Measurements from ENCODE around the gene LTF. TPM values are rescaled to one million over a fixed set of nuclear protein-coding genes. Genes with fewer than 3 reads are reported as not detected.

The LTF gene
- total RNA-seq, 1 donor: 0.72 TPM

- peaks cover 10% of the 10 kb centered on the region for H3K4me1 ChIP-seq (ENCODE audit: insufficient read depth, low read length)
- H3K4me2 ChIP-seq (ENCODE audit: insufficient read depth, low read length): no peak overlapping the region
- no peak overlapping the region for H3K27ac ChIP-seq (ENCODE audit: low read depth, low read length)
- H3K4me3 ChIP-seq (ENCODE audit: insufficient read depth, low read length): no peak overlapping the region
- H3K36me3 ChIP-seq (ENCODE audit: insufficient read depth, low read length): no peaks in the 10 kb centered on the region
- peaks cover 7% of the 10 kb centered on the region for H3K27me3 ChIP-seq (ENCODE audit: insufficient read depth, low read length)
- no peaks in the 10 kb centered on the region for H4K20me1 ChIP-seq (ENCODE audit: insufficient read depth, low read length)
- TF ChIP-seq, protein P1, sequence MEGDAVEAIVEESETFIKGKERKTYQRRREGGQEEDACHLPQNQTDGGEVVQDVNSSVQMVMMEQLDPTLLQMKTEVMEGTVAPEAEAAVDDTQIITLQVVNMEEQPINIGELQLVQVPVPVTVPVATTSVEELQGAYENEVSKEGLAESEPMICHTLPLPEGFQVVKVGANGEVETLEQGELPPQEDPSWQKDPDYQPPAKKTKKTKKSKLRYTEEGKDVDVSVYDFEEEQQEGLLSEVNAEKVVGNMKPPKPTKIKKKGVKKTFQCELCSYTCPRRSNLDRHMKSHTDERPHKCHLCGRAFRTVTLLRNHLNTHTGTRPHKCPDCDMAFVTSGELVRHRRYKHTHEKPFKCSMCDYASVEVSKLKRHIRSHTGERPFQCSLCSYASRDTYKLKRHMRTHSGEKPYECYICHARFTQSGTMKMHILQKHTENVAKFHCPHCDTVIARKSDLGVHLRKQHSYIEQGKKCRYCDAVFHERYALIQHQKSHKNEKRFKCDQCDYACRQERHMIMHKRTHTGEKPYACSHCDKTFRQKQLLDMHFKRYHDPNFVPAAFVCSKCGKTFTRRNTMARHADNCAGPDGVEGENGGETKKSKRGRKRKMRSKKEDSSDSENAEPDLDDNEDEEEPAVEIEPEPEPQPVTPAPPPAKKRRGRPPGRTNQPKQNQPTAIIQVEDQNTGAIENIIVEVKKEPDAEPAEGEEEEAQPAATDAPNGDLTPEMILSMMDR (IDR thresholded peaks at IDR 0.05; ENCODE audit: extremely low read depth, low read depth, low read length): no peak
- H3K9me3 ChIP-seq (ENCODE audit: low read depth, low read length): no peaks in the 10 kb centered on the region
- DNase-seq (ENCODE audit: insufficient read length, low spot score, missing footprints): no peak
- H2AFZ ChIP-seq (ENCODE audit: low read length): no peak overlapping the region
- no peaks in the 10 kb centered on the region for H3K79me2 ChIP-seq (ENCODE audit: insufficient read depth, low read length)
Measured at GRCh38 chr3:46413951-46414350, 50.8 kb downstream of the LTF start.

- no peak overlapping the region for H2AFZ ChIP-seq (ENCODE audit: low read length)
- DNase-seq (ENCODE audit: insufficient read length, low spot score, missing footprints): no peak
- no peaks in the 10 kb centered on the region for H4K20me1 ChIP-seq (ENCODE audit: insufficient read depth, low read length)
- TF ChIP-seq, protein P1 (IDR thresholded peaks at IDR 0.05; ENCODE audit: extremely low read depth, low read depth, low read length): no peak
- no peaks in the 10 kb centered on the region for H3K79me2 ChIP-seq (ENCODE audit: insufficient read depth, low read length)
- no peaks in the 10 kb centered on the region for H3K9me3 ChIP-seq (ENCODE audit: low read depth, low read length)
- no peak overlapping the region for H3K4me2 ChIP-seq (ENCODE audit: insufficient read depth, low read length)
- peaks cover 19% of the 10 kb centered on the region for H3K4me1 ChIP-seq (ENCODE audit: insufficient read depth, low read length)
- H3K27me3 ChIP-seq (ENCODE audit: insufficient read depth, low read length): peaks cover 7% of the 10 kb centered on the region
- H3K27ac ChIP-seq (ENCODE audit: low read depth, low read length): no peak overlapping the region
- H3K4me3 ChIP-seq (ENCODE audit: insufficient read depth, low read length): no peak overlapping the region
- H3K36me3 ChIP-seq (ENCODE audit: insufficient read depth, low read length): no peaks in the 10 kb centered on the region
Measured at GRCh38 chr3:46412786-46413298, 51.9 kb downstream of the LTF start.

- Histone ChIP-seq H3K4me3 (ENCODE audit: insufficient read depth, low read length) (no peak overlapping the region), H3K27me3 (ENCODE audit: insufficient read depth, low read length) (peaks cover 7% of the 10 kb centered on the region), H4K20me1 (ENCODE audit: insufficient read depth, low read length) (no peaks in the 10 kb centered on the region), H2AFZ (ENCODE audit: low read length) (no peak overlapping the region), H3K79me2 (ENCODE audit: insufficient read depth, low read length) (no peaks in the 10 kb centered on the region), H3K36me3 (ENCODE audit: insufficient read depth, low read length) (no peaks in the 10 kb centered on the region), H3K4me1 (ENCODE audit: insufficient read depth, low read length) (peaks cover 35% of the 10 kb centered on the region), H3K27ac (ENCODE audit: low read depth, low read length) (no peak overlapping the region), H3K9me3 (ENCODE audit: low read depth, low read length) (no peaks in the 10 kb centered on the region), H3K4me2 (ENCODE audit: insufficient read depth, low read length) (no peak overlapping the region)
- DNase-seq (ENCODE audit: insufficient read length, low spot score, missing footprints): no peak
- TF ChIP-seq, protein P1 (IDR thresholded peaks at IDR 0.05; ENCODE audit: extremely low read depth, low read depth, low read length): peak; percentile 37
Measured at GRCh38 chr3:46411271-46411670, 53.4 kb downstream of the LTF start.

DNA sequence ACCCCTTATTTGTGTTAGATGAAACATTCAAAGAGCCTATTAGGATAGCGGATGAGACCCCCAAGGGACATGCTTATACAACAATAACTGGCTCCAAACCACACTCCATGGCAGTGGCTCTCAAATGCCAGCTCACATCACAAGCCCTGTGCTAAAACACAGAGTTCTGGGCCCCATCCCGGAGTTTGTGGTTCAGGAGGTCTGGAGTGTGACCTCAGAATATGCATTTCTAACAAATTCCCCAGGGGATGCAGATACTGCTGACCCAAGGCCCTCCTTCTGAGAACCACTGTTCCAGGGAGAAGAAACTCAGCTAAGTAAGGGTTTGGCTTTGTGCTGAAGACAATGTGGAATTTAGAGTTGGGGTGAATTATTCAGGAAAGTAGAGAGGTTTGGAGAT lies 54.0 kb downstream of the LTF start:
- peaks cover 4% of the 10 kb centered on the region for H3K27me3 ChIP-seq (ENCODE audit: insufficient read depth, low read length)
- no peaks in the 10 kb centered on the region for H4K20me1 ChIP-seq (ENCODE audit: insufficient read depth, low read length)
- no peaks in the 10 kb centered on the region for H3K9me3 ChIP-seq (ENCODE audit: low read depth, low read length)
- TF ChIP-seq, protein P1 (IDR thresholded peaks at IDR 0.05; ENCODE audit: extremely low read depth, low read depth, low read length): no peak
- no peak overlapping the region for H3K4me3 ChIP-seq (ENCODE audit: insufficient read depth, low read length)
- H3K36me3 ChIP-seq (ENCODE audit: insufficient read depth, low read length): no peaks in the 10 kb centered on the region
- peaks cover 38% of the 10 kb centered on the region for H3K4me1 ChIP-seq (ENCODE audit: insufficient read depth, low read length)
- H3K27ac ChIP-seq (ENCODE audit: low read depth, low read length): no peak overlapping the region
- no peak overlapping the region for H2AFZ ChIP-seq (ENCODE audit: low read length)
- H3K79me2 ChIP-seq (ENCODE audit: insufficient read depth, low read length): no peaks in the 10 kb centered on the region
- DNase-seq (ENCODE audit: insufficient read length, low spot score, missing footprints): no peak
- no peak overlapping the region for H3K4me2 ChIP-seq (ENCODE audit: insufficient read depth, low read length)

Measured in osteoblast (primary cell).